Osteoblast (primary cell): ENCODE measurements around the gene FGB. TPM values are rescaled to one million over a fixed set of nuclear protein-coding genes. Genes with fewer than 3 reads are reported as not detected.

Experiments
- DNase-seq: peaks from one replicate; pipeline ENCODE4 v3.0.0; 2011; ENCODE audit warnings: low spot score, mixed read lengths; ENCODE audit not compliant: insufficient read length; ENCODE audit errors: missing footprints
- H2AFZ ChIP-seq: 2 replicates; pipeline ENCODE4 v1.6.0; 2011; ENCODE audit warnings: mild to moderate bottlenecking, low read length
- H3K27ac ChIP-seq: 2 replicates; pipeline ENCODE4 v1.5.1; 2011; ENCODE audit warnings: mild to moderate bottlenecking, low read depth, low read length, moderate library complexity
- H3K27me3 ChIP-seq: 2 replicates; pipeline ENCODE4 v1.6.0; 2012; ENCODE audit warnings: mild to moderate bottlenecking, control low read depth, inconsistent platforms, low read length, moderate library complexity; ENCODE audit not compliant: insufficient read depth
- H3K36me3 ChIP-seq: 2 replicates; pipeline ENCODE4 v1.5.1; 2011; ENCODE audit warnings: mild to moderate bottlenecking, low read length, control low read depth, moderate library complexity; ENCODE audit not compliant: insufficient read depth
- H3K4me1 ChIP-seq: 2 replicates; pipeline ENCODE4 v1.5.1; 2011; ENCODE audit warnings: mild to moderate bottlenecking, low read length, control low read depth, moderate library complexity; ENCODE audit not compliant: insufficient read depth
- H3K4me2 ChIP-seq: 2 replicates; pipeline ENCODE4 v1.6.0; 2011; ENCODE audit warnings: mild to moderate bottlenecking, low read length; ENCODE audit not compliant: insufficient read depth
- H3K4me3 ChIP-seq: fragments of 200-600 bp; sonication (generic); 3 replicates; pipeline ENCODE4 v1.5.1; 2012; ENCODE audit warnings: mild to moderate bottlenecking, low read length, inconsistent platforms; ENCODE audit not compliant: insufficient read depth
- H3K79me2 ChIP-seq: 2 replicates; pipeline ENCODE4 v1.6.0; 2012; ENCODE audit warnings: mild to moderate bottlenecking, low read length, control low read depth, inconsistent platforms; ENCODE audit not compliant: insufficient read depth
- H3K9me3 ChIP-seq: 2 replicates; pipeline ENCODE4 v1.5.1; 2011; ENCODE audit warnings: low read depth, low read length, control low read depth
- H4K20me1 ChIP-seq: 2 replicates; pipeline ENCODE4 v1.6.0; 2012; ENCODE audit warnings: mild to moderate bottlenecking, low read length, control low read depth; ENCODE audit not compliant: insufficient read depth
- CTCF ChIP-seq: IDR thresholded peaks from 2 replicates; pipeline ENCODE4 v1.5.1; 2011; ENCODE audit warnings: mild to moderate bottlenecking, low read depth, low read length, moderate library complexity; ENCODE audit errors: extremely low read depth
- total RNA-seq: library from RNA; depleted of rRNA; stranded (reverse); fragments of >200 nt; gene quantifications from 2 replicates; pipeline ENCODE4 v1.2.3, GENCODE V29; 2012

The FGB gene
- not detected in 2 replicates for total RNA-seq

- Histone ChIP-seq H3K36me3 (no peaks in the 10 kb centered on the region), H3K9me3 (no peaks in the 10 kb centered on the region), H2AFZ (no peak within 1 kb of the TSS), H3K79me2 (no peaks in the 10 kb centered on the region), H3K4me1 (peaks cover 31% of the 10 kb centered on the region), H3K4me3 (no peak within 1 kb of the TSS), H3K27ac (no peak within 1 kb of the TSS), H3K27me3 (no peaks in the 10 kb centered on the region), H4K20me1 (no peaks in the 10 kb centered on the region), H3K4me2 (no peak within 1 kb of the TSS)
- no peak for TF ChIP-seq CTCF
- no peak for DNase-seq
Observed at GRCh38 chr4:154562697-154563254, at the start of gene FGB. FGB (plus strand) TSS chr4:154563011; CDS start chr4:154563019, 8 bp downstream.

- Histone ChIP-seq H3K4me1 (no peaks in the 10 kb centered on the region), H3K9me3 (no peaks in the 10 kb centered on the region), H4K20me1 (no peaks in the 10 kb centered on the region), H2AFZ (no peak overlapping the region), H3K4me2 (no peak overlapping the region), H3K4me3 (no peak overlapping the region), H3K79me2 (no peaks in the 10 kb centered on the region), H3K27me3 (peaks cover 4% of the 10 kb centered on the region), H3K36me3 (no peaks in the 10 kb centered on the region), H3K27ac (no peak overlapping the region)
- no peak for DNase-seq
- no peak for TF ChIP-seq CTCF
Observed at GRCh38 chr4:154516318-154517029, 46.3 kb upstream of the FGB start.

- no peaks in the 10 kb centered on the region for H4K20me1 ChIP-seq
- DNase-seq: no peak
- no peak overlapping the region for H3K27ac ChIP-seq
- H3K4me2 ChIP-seq: no peak overlapping the region
- H3K9me3 ChIP-seq: no peaks in the 10 kb centered on the region
- H3K4me3 ChIP-seq: no peak overlapping the region
- H2AFZ ChIP-seq: no peak overlapping the region
- H3K79me2 ChIP-seq: no peaks in the 10 kb centered on the region
- no peak for TF ChIP-seq CTCF
- no peaks in the 10 kb centered on the region for H3K4me1 ChIP-seq
- H3K27me3 ChIP-seq: peaks cover 4% of the 10 kb centered on the region
- H3K36me3 ChIP-seq: no peaks in the 10 kb centered on the region
Observed at GRCh38 chr4:154517591-154517990, 45.2 kb upstream of the FGB start.

GRCh38 chr4:154519214-154519613 is 43.6 kb upstream of the FGB start:
- TF ChIP-seq CTCF: no peak
- H3K4me1 ChIP-seq: no peaks in the 10 kb centered on the region

More at GRCh38 chr4:154519214-154519613, 43.6 kb upstream of the FGB start:
- Histone ChIP-seq H4K20me1 (no peaks in the 10 kb centered on the region), H3K36me3 (no peaks in the 10 kb centered on the region), H3K4me2 (no peak overlapping the region), H2AFZ (no peak overlapping the region), H3K79me2 (no peaks in the 10 kb centered on the region), H3K27ac (no peak overlapping the region), H3K4me3 (no peak overlapping the region), H3K9me3 (no peaks in the 10 kb centered on the region), H3K27me3 (peaks cover 4% of the 10 kb centered on the region)
- DNase-seq: no peak
